Prostate gland (tissue), 2 donors: ENCODE data around the gene PALD1.

Source experiments
- CTCF ChIP-seq, 4 experiments: fragments of 200-600 bp in 2 of 4; fragments of 450-650 bp in 2 of 4; sonication (generic) in 2 of 4; IDR thresholded peaks; 1 replicate in 3 of 4; 2 replicates in 1 of 4; pipeline ENCODE4 v1.5.1; 2016 to 2019; ENCODE audit warnings: antibody characterized with exemption in 4 of 4, mild to moderate bottlenecking in 2 of 4, moderate library complexity in 2 of 4
- POLR2A ChIP-seq: fragments of 450-650 bp; IDR thresholded peaks from one replicate; pipeline ENCODE4 v1.6.1; 2016; ENCODE audit warnings: antibody characterized with exemption, mild to moderate bottlenecking
- POLR2AphosphoS5 ChIP-seq: sonication (generic); formaldehyde crosslinking; IDR thresholded peaks from one replicate; pipeline ENCODE4 v1.6.1; 2017; ENCODE audit warnings: antibody characterized with exemption

GRCh38 chr10:70481831-70482530, 3.4 kb downstream of the PALD1 start:
- TF ChIP-seq POLR2A (no peak), CTCF (IDR thresholded peaks at IDR 0.05) (no peak), POLR2AphosphoS5 (peak; percentile 18)
